Neural cell (in vitro differentiated cells): ENCODE data around the gene STAC2. TPM values are rescaled to one million over a fixed set of nuclear protein-coding genes. Genes with fewer than 3 reads are reported as not detected.

Experiments used
- H2AFZ ChIP-seq: fragments of 200-600, 300-800 bp; sonication (generic), shearing (Covaris generic); 2 replicates; pipeline ENCODE4 v1.6.0; 2014; ENCODE audit warnings: low read depth, mild to moderate bottlenecking, antibody characterized with exemption, low read length, moderate library complexity
- H3F3A ChIP-seq: fragments of 200-600 bp; shearing (Covaris generic); 2 replicates; pipeline ENCODE4 v1.6.1; 2016; ENCODE audit warnings: mild to moderate bottlenecking, moderate library complexity, mixed read lengths, antibody characterized with exemption, low read length; ENCODE audit not compliant: insufficient read depth, poor library complexity, severe bottlenecking
- H3K27ac ChIP-seq: fragments of 200-600, 300-800 bp; sonication (generic), shearing (Covaris generic); 2 replicates; pipeline ENCODE4 v1.5.1; 2014; ENCODE audit warnings: mild to moderate bottlenecking, low read length, moderate library complexity
- H3K27me3 ChIP-seq: fragments of 300-800, 200-600 bp; sonication (generic), shearing (Covaris generic); 2 replicates; pipeline ENCODE4 v1.6.0; 2014; ENCODE audit warnings: mild to moderate bottlenecking, low read depth, low read length, moderate library complexity; ENCODE audit not compliant: insufficient read depth
- H3K36me3 ChIP-seq: fragments of 300-800, 200-600 bp; sonication (generic), shearing (Covaris generic); 2 replicates; pipeline ENCODE4 v1.5.1; 2014; ENCODE audit warnings: mild to moderate bottlenecking, antibody characterized with exemption, low read length, moderate library complexity; ENCODE audit not compliant: insufficient read depth
- H3K4me2 ChIP-seq: fragments of 300-800, 200-600 bp; sonication (generic), shearing (Covaris generic); 2 replicates; pipeline ENCODE4 v1.6.0; 2014; ENCODE audit warnings: mild to moderate bottlenecking, low read length
- H3K4me3 ChIP-seq: fragments of 300-800, 200-600 bp; sonication (generic), shearing (Covaris generic); 2 replicates; pipeline ENCODE4 v1.5.1; 2014; ENCODE audit warnings: mild to moderate bottlenecking, low read length, moderate library complexity
- H3K79me2 ChIP-seq: fragments of 200-600 bp; shearing (Covaris generic); replicated peaks from 2 replicates; pipeline ENCODE4 v1.6.0; 2014; ENCODE audit warnings: mild to moderate bottlenecking, low read length, moderate library complexity; ENCODE audit not compliant: insufficient read depth
- H3K9ac ChIP-seq: fragments of 300-800, 200-600 bp; sonication (generic), shearing (Covaris generic); 2 replicates; pipeline ENCODE4 v1.6.1; 2016; ENCODE audit warnings: mild to moderate bottlenecking, low read length, mixed read lengths
- H3K9me2 ChIP-seq: fragments of 200-600 bp; shearing (Covaris generic); 2 replicates; pipeline ENCODE4 v1.6.1; 2016; ENCODE audit warnings: mild to moderate bottlenecking, low read length, mixed read lengths; ENCODE audit not compliant: insufficient read depth
- H3K9me3 ChIP-seq: fragments of 200-600, 300-800 bp; sonication (generic), shearing (Covaris generic); 2 replicates; pipeline ENCODE4 v1.6.1; 2016; ENCODE audit warnings: mild to moderate bottlenecking, mixed run types, low read length, moderate library complexity, mixed read lengths
- H4K20me1 ChIP-seq: fragments of 200-600 bp; shearing (Covaris generic); 2 replicates; pipeline ENCODE4 v1.6.1; 2016; ENCODE audit warnings: mild to moderate bottlenecking, mixed run types; ENCODE audit not compliant: insufficient read depth
- EP300 ChIP-seq: fragments of 450-650 bp; conservative IDR thresholded peaks from 2 replicates; pipeline ENCODE4 v1.6.1; 2014; ENCODE audit warnings: antibody characterized with exemption, mild to moderate bottlenecking, moderate library complexity; ENCODE audit not compliant: poor library complexity, severe bottlenecking
- EZH2 ChIP-seq: fragments of 200-600, 300-800 bp; shearing (Covaris generic), sonication (generic); IDR thresholded peaks from 2 replicates; pipeline ENCODE4 v1.6.1; 2014; ENCODE audit warnings: antibody characterized with exemption, low read length, borderline replicate concordance, mild to moderate bottlenecking; ENCODE audit not compliant: insufficient read depth, poor library complexity, severe bottlenecking
- MXI1 ChIP-seq: fragments of 450-650 bp; conservative IDR thresholded peaks from 2 replicates; pipeline ENCODE4 v1.6.1; 2014; ENCODE audit warnings: antibody characterized with exemption, mild to moderate bottlenecking; ENCODE audit not compliant: poor library complexity, severe bottlenecking
- POLR2AphosphoS5 ChIP-seq: IDR thresholded peaks from 2 replicates; pipeline ENCODE4 v1.6.1; 2012
- RAD21 ChIP-seq: fragments of 450-650 bp; conservative IDR thresholded peaks from 2 replicates; pipeline ENCODE4 v1.6.1; 2014; ENCODE audit warnings: antibody characterized with exemption, mild to moderate bottlenecking, moderate library complexity
- SMC3 ChIP-seq: fragments of 450-650 bp; conservative IDR thresholded peaks from 2 replicates; pipeline ENCODE4 v1.6.1; 2014; ENCODE audit warnings: antibody characterized with exemption, mild to moderate bottlenecking, moderate library complexity; ENCODE audit not compliant: poor library complexity
- TAF1 ChIP-seq: IDR thresholded peaks from 2 replicates; pipeline ENCODE4 v1.6.1; 2012; ENCODE audit warnings: low read depth
- polyA plus RNA-seq: library from polyadenylated mRNA; depleted of rRNA; stranded (reverse); fragments of >200 nt; gene quantifications from 2 replicates; pipeline ENCODE4 v1.2.3, GENCODE V29; 2014
- TF ChIP-seq, protein P1 (sequence below): fragments of 450-650 bp; IDR thresholded peaks from 2 replicates; pipeline ENCODE4 v1.5.1; 2014; ENCODE audit warnings: antibody characterized with exemption, mild to moderate bottlenecking, moderate library complexity; ENCODE audit not compliant: poor library complexity, severe bottlenecking
- TF ChIP-seq, protein P2 (sequence below): IDR thresholded peaks from 2 replicates; pipeline ENCODE4 v1.6.1; 2012; ENCODE audit warnings: borderline replicate concordance

Gene STAC2
- polyA plus RNA-seq, 1 donor from 2014 or later: not detected

DNA sequence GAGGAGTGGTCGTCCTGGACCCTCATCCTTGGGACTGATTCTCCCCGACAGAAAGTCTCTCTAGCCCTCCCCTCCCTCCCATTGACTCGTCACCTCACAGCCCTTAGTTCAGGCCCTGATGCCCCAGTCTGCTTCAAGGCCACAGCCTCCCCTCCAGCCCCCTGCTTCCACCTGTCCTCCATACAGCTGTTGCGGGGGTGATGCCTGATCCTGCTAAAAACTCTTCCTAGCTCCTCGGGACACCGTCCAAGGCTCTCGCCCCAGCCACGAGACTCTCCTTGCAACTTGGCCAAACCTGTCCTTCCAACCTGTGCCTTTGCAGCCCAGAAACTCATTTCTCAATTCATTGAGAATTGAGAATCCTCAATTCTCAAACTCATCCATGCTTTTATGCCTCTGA is 6.8 kb downstream of the STAC2 start:
- Histone ChIP-seq H3K27ac (no peak overlapping the region), H3K9me3 (no peaks in the 10 kb centered on the region), H3K4me2 (no peak overlapping the region), H3K27me3 (peaks cover 14% of the 10 kb centered on the region), H3K4me3 (no peak overlapping the region), H3K9ac (no peak overlapping the region), H3K36me3 (no peaks in the 10 kb centered on the region), H3K9me2 (no peaks in the 10 kb centered on the region), H3K79me2 (no peaks in the 10 kb centered on the region), H3F3A (no peaks in the 10 kb centered on the region), H4K20me1 (no peaks in the 10 kb centered on the region), H2AFZ (no peak overlapping the region)
- no peak for TF ChIP-seq MXI1
- no peak for TF ChIP-seq POLR2AphosphoS5

DNA sequence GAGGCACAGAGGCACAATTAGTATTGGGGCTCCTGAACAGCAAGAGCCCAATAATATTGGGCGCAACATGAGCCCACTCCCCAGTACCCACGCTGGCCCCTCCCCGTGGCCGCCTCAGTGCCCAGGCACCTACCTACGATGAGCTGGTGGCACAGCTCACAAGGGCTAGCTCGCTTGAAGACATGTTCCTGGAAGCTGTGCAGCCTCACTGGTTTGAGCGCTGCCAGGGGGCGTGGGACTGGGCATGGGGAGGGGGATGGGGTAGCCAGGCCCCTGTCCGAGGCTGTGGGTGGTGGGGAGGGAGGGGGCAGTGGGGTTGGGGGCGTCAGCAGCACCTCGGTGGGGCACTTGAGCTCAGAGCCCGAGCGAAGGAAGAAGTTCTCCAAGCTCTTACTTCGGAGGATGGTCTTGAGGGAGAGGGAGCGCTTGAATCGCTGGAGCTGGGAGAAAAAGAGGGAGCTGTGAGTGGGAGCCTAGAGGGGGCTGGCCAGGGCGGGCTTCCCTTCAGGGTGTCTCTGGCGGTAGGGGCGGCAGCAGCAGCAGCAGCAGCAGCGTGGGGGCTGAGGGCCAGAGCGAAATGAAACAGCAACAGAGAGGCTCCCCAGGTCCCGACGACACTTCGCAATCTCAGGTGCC is 7.9 kb downstream of the STAC2 start:
- Histone ChIP-seq H3K9ac (no peak overlapping the region), H3K27ac (no peak overlapping the region), H3K4me2 (no peak overlapping the region), H3F3A (no peaks in the 10 kb centered on the region), H3K9me2 (no peaks in the 10 kb centered on the region), H2AFZ (no peak overlapping the region), H3K36me3 (no peaks in the 10 kb centered on the region), H3K79me2 (no peaks in the 10 kb centered on the region), H3K9me3 (no peaks in the 10 kb centered on the region), H4K20me1 (no peaks in the 10 kb centered on the region), H3K4me3 (no peak overlapping the region), H3K27me3 (peaks cover 3% of the 10 kb centered on the region)
- TF ChIP-seq POLR2AphosphoS5: no peak
- no peak for TF ChIP-seq RAD21
- no peak for TF ChIP-seq EZH2
- TF ChIP-seq, protein P1, sequence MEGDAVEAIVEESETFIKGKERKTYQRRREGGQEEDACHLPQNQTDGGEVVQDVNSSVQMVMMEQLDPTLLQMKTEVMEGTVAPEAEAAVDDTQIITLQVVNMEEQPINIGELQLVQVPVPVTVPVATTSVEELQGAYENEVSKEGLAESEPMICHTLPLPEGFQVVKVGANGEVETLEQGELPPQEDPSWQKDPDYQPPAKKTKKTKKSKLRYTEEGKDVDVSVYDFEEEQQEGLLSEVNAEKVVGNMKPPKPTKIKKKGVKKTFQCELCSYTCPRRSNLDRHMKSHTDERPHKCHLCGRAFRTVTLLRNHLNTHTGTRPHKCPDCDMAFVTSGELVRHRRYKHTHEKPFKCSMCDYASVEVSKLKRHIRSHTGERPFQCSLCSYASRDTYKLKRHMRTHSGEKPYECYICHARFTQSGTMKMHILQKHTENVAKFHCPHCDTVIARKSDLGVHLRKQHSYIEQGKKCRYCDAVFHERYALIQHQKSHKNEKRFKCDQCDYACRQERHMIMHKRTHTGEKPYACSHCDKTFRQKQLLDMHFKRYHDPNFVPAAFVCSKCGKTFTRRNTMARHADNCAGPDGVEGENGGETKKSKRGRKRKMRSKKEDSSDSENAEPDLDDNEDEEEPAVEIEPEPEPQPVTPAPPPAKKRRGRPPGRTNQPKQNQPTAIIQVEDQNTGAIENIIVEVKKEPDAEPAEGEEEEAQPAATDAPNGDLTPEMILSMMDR: no peak
- no peak for TF ChIP-seq MXI1
- no peak for TF ChIP-seq EP300
- no peak for TF ChIP-seq SMC3
- TF ChIP-seq, protein P2, sequence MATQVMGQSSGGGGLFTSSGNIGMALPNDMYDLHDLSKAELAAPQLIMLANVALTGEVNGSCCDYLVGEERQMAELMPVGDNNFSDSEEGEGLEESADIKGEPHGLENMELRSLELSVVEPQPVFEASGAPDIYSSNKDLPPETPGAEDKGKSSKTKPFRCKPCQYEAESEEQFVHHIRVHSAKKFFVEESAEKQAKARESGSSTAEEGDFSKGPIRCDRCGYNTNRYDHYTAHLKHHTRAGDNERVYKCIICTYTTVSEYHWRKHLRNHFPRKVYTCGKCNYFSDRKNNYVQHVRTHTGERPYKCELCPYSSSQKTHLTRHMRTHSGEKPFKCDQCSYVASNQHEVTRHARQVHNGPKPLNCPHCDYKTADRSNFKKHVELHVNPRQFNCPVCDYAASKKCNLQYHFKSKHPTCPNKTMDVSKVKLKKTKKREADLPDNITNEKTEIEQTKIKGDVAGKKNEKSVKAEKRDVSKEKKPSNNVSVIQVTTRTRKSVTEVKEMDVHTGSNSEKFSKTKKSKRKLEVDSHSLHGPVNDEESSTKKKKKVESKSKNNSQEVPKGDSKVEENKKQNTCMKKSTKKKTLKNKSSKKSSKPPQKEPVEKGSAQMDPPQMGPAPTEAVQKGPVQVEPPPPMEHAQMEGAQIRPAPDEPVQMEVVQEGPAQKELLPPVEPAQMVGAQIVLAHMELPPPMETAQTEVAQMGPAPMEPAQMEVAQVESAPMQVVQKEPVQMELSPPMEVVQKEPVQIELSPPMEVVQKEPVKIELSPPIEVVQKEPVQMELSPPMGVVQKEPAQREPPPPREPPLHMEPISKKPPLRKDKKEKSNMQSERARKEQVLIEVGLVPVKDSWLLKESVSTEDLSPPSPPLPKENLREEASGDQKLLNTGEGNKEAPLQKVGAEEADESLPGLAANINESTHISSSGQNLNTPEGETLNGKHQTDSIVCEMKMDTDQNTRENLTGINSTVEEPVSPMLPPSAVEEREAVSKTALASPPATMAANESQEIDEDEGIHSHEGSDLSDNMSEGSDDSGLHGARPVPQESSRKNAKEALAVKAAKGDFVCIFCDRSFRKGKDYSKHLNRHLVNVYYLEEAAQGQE: no peak
- no peak for TF ChIP-seq TAF1
